Activated CD4-positive, alpha-beta T cell treated with anti-CD3 and anti-CD28 coated beads, Interleukin-2, amount 10 ng/mL, durations not matched to agents 24 days and 14 days (primary cell): ENCODE results near the gene SUN5. TPM values are rescaled to one million over a fixed set of nuclear protein-coding genes. Genes with fewer than 3 reads are reported as not detected.
"Not testable (repeated sequence)": the region's sequence is repeated elsewhere in the genome, so short reads cannot be mapped to it uniquely, and the experiment has no call there.

Source experiments
- DNase-seq: peaks from one replicate; pipeline ENCODE4 v3.0.0; 2022
- H3K27ac Mint-ChIP-seq: one replicate; pipeline ENCODE4 v1.8.0; 2022; ENCODE audit warnings: mild to moderate bottlenecking, mixed read lengths
- H3K27me3 Mint-ChIP-seq: one replicate; pipeline ENCODE4 v1.8.0; 2022; ENCODE audit warnings: mixed read lengths
- H3K36me3 Mint-ChIP-seq: one replicate; pipeline ENCODE4 v1.8.0; 2022; ENCODE audit warnings: low read depth, mild to moderate bottlenecking, mixed read lengths
- H3K4me1 Mint-ChIP-seq: one replicate; pipeline ENCODE4 v1.8.0; 2021; ENCODE audit warnings: mixed read lengths
- H3K4me3 Mint-ChIP-seq: one replicate; pipeline ENCODE4 v1.8.0; 2022; ENCODE audit warnings: mild to moderate bottlenecking, moderate library complexity, mixed read lengths
- H3K9me3 Mint-ChIP-seq: one replicate; pipeline ENCODE4 v1.8.0; 2021; ENCODE audit warnings: mixed read lengths
- intact Hi-C: fragments of 100-400 bp; cut with micrococcal nuclease; formaldehyde crosslinking; loops from one replicate; pipeline ENCODE4 v1.15.1; 2023
- total RNA-seq: library from RNA; stranded (reverse); gene quantifications from 2 replicates; pipeline ENCODE4 v1.2.3, GENCODE V29; 2022

Gene SUN5, protein sequence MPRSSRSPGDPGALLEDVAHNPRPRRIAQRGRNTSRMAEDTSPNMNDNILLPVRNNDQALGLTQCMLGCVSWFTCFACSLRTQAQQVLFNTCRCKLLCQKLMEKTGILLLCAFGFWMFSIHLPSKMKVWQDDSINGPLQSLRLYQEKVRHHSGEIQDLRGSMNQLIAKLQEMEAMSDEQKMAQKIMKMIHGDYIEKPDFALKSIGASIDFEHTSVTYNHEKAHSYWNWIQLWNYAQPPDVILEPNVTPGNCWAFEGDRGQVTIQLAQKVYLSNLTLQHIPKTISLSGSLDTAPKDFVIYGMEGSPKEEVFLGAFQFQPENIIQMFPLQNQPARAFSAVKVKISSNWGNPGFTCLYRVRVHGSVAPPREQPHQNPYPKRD
- total RNA-seq: not detected in 2 replicates

DNA sequence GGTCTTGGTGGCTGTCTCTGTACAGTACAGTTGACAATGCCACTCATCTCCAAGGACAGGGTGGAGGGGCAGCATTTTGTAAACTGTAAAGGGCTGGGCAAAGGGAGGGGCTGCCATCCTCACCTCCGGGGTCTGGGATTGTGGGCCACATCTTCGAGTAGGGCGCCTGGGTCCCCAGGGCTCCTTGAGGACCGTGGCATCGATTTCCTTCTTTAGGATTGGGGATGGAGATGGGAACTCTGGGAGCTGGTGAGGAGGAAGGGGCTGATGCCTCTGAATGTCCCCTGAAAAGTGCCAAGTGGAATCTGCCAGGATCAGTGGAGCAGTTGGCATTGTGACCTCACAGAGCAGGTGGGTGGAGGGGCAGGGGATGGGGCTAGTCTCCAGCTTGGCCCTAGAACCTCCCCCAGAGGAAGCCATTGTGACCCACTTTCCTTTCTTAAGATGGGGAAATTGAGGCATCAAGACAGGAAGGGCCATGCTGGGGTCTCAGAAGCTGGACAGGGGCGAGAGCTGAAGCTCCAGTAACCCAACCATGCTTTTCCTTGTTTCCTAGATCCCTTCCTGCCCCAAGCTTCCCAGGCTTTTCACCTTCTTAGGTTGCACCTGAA, at the start of gene SUN5:
TSS of gene SUN5 (minus strand) at position 293 of the 611 bp plus-strand sequence. CDS start at position 200, 93 bp downstream.
- intact Hi-C loops: no loop called here
- no peak within 1 kb of the TSS for H3K4me3 Mint-ChIP-seq
- peaks cover 4% of the 10 kb centered on the region for H3K9me3 Mint-ChIP-seq
- peaks cover 1% of the 10 kb centered on the region for H3K4me1 Mint-ChIP-seq
- DNase-seq: no peak
- H3K27ac Mint-ChIP-seq: no peak within 1 kb of the TSS
- H3K27me3 Mint-ChIP-seq: no peaks in the 10 kb centered on the region
- no peaks in the 10 kb centered on the region for H3K36me3 Mint-ChIP-seq

DNA sequence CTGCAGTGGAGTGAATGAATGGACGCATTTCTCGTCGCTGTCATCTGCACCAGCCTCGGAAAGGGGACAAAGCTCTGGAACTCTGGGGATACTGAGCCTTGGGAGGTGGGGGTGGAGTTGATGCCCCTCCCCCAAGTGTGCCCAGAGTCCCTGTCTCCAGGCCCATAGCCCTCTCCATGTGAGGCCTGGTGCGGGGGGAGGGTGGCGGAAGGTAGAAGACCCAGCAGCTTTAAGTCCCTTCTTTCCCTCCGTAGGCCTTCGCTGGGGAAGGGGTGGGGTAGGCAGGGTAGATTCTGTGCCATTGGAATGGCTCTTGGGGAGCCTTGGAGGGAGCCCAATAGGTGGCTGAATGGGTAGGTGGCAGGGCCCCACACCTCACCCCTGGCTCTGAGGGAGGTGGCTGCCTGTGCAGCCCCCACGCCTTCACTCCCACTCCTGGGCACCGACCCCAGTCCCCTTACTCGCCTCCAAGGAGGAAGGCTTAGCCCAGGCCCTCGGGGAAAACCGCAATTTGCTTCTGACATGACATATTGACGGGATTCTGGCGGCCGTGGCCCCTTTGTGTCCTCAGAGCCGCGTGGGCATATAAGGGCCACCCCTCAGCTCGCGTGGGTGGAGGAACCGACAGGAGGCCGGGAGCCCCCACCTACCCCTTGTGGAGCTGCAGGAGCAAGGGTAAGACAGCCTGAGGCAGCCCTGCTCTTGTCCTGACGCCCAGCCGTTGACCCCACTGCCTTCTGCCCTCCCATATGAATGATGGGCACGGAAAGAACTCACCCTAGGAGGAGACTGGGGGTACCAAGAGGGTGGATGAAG, 49.3 kb upstream of the SUN5 start, which contains the start of gene BPIFB3:
TSS of gene BPIFB3 (plus strand) at position 613 of the 816 bp plus-strand sequence. CDS start 1,533 bp downstream, outside the sequence.
- Mint-ChIP-seq H3K27ac (no peak within 1 kb of the TSS), H3K4me1 (no peaks in the 10 kb centered on the region), H3K4me3 (no peak within 1 kb of the TSS), H3K36me3 (no peaks in the 10 kb centered on the region), H3K9me3 (no peaks in the 10 kb centered on the region), H3K27me3 (no peaks in the 10 kb centered on the region)
- intact Hi-C loops: no loop called here
- no peak for DNase-seq

DNA sequence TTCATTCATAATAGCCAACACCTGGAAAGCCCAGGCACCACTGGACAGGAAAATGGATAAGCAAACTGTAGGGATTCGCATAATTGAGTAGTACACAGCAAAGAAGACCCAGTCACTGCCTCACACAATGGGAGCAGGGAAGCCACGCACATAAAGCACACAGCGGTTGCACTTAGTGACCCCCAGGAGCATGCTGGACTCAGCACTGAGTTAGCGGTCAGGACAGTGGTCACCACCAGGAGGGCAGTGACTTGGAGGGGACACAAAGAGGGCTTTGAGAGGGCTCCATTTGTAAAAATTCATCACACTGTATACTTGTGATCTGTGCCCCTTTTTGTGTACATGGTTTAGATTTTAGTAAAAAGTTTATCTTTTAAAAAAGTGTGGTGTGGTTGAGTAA, 47.1 kb upstream of the SUN5 start:
- no peak for DNase-seq
- Mint-ChIP-seq H3K27me3 (no peaks in the 10 kb centered on the region), H3K36me3 (no peaks in the 10 kb centered on the region), H3K4me1 (no peaks in the 10 kb centered on the region), H3K9me3 (no peaks in the 10 kb centered on the region), H3K4me3 (no peak overlapping the region), H3K27ac (no peak overlapping the region)
- intact Hi-C loops: no loop called here

DNA sequence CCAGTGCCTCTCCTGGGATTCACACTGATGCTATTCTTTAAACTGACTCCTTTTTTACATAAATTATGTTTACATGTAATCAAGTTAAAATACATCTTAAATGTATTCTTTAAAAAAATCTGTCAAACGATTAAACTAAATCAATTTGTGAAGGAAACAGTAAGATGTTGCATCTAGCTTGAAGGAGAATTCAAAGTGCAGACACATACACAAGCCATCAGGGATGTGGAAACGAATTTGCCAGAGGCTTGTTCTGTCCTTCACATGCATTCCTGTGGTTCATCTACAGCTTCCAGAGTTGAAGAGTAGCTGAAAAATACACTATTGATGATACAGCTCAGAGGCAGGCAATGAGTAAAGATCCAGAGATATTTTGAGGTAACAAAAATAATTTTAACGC, 42.2 kb upstream of the SUN5 start:
- intact Hi-C loops: no loop called here
- Mint-ChIP-seq H3K27me3 (no peaks in the 10 kb centered on the region), H3K9me3 (peaks cover 9% of the 10 kb centered on the region), H3K36me3 (peaks cover 2% of the 10 kb centered on the region), H3K4me1 (no peaks in the 10 kb centered on the region), H3K27ac (no peak overlapping the region), H3K4me3 (no peak overlapping the region)
- no peak for DNase-seq

DNA sequence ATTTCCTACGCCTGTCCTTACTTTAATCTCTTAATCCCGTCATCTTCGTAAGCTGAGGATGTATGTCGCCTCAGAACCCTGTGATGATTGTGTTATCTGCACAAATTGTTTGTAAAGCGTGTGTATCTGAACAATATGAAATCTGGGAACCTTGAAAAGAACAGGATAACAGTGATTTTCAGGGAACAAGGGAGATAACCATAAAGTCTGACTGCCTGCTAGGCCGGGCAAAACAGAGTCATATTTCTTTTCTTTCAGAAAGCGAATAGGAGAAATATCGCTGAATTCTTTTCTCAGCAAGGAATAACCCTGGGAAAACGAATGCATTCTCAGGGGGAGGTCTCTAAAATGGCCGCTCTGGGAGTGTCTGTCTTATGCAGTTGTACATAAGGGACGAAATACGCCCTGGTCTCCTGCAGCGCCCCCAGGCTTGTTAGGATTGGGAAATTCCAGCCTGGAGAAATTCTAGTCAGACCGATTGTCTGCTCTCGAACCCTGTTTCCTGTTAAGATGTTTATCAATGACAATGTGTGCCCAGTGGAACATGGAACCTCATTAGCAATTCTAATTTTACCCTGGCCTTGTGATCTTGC, 41.0 kb upstream of the SUN5 start:
- H3K9me3 Mint-ChIP-seq, H3K27ac Mint-ChIP-seq, intact Hi-C loops, H3K4me3 Mint-ChIP-seq, H3K36me3 Mint-ChIP-seq, DNase-seq, H3K27me3 Mint-ChIP-seq, H3K4me1 Mint-ChIP-seq: not testable (repeated sequence)

DNA sequence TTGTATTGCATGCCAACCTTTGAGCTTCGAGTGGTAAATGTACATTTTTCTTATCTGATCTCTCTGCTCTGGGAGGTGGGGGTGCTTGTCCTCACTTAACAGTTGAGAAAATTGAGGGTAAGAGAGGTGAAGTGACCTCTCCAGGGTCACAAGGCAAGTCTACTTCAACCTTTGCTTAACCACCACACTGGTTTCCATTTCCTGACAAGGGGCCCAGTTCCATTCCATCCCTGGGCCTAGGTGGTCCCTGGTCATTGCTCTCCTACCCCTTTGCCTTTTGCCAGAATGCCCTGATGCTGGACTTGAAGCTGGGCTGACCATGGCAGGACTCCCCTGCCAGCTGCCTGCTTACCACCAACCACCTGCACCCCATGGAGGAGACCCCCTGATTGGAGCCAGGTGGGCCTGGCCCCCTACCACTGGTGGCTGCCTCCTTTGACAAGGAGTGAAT, 39.5 kb upstream of the SUN5 start:
- H3K27me3 Mint-ChIP-seq: no peaks in the 10 kb centered on the region

DNA sequence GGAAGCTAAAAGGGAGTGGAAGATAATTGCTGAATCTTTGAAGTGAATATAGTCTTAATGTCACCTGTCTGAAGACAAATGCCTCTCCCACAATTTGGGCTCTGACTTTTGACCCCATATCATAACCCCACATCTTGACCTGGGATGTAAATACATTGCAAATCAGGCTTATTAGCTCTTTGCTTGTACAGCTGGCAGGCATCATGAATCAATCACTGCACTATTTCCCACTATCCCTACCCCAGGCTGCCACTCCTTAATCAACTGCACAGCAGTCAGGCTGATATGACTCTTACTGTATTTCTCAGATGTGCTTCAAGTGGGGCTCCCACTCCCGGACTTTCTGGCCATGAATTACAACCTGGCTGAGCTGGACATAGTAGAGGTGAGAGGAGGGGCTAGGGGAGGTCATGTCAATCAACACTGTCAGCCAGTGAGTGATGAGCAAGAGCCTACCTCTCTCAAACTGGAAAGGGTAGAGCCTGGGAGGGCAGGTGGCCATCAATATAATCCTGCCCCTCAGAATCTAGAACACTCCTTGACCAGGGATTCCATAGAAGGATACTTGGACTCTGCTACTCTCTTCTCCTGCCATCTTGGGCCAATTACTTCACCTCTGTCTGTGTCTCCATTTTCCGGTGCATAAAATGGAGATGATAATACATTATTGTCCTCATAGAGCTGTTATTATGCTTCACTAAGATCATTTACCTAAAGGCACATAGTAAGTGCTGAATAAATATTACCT, 38.9 kb upstream of the SUN5 start:
- H3K4me3 Mint-ChIP-seq: no peak overlapping the region
- intact Hi-C loops: no loop called here

More for the DNA sequence above, 39.5 kb upstream of the SUN5 start:
- H3K4me1 Mint-ChIP-seq: no peaks in the 10 kb centered on the region
- peaks cover 9% of the 10 kb centered on the region for H3K9me3 Mint-ChIP-seq
- intact Hi-C loops: no loop called here
- H3K27ac Mint-ChIP-seq: no peak overlapping the region
- DNase-seq: no peak
- no peak overlapping the region for H3K4me3 Mint-ChIP-seq
- peaks cover 2% of the 10 kb centered on the region for H3K36me3 Mint-ChIP-seq

DNA sequence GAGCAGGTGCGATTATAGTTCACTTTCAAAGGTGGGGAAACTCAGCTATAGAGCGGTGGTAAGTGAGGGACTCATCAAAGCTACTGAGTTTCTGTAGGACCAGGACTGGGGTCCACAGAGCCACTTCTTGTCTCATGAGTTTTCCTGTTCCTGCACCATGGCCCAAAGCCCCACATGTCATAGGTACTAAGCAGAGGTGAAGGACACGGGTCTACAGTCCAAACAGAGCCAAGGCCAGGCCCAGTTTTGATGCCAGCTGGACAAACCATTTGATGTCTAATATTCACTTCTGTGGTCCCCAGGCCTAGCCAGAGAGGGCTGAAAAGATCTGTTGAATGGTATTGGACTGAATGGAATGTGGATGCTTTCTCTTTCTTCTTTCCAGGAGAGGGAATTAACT, 38.2 kb upstream of the SUN5 start:
- H3K36me3 Mint-ChIP-seq: peaks cover 2% of the 10 kb centered on the region
- no peak overlapping the region for H3K27ac Mint-ChIP-seq
- no peak for DNase-seq
- intact Hi-C loops: no loop called here
- no peak overlapping the region for H3K4me3 Mint-ChIP-seq
- no peaks in the 10 kb centered on the region for H3K27me3 Mint-ChIP-seq
- peaks cover 15% of the 10 kb centered on the region for H3K9me3 Mint-ChIP-seq
- H3K4me1 Mint-ChIP-seq: no peaks in the 10 kb centered on the region

More for the DNA sequence above, 38.9 kb upstream of the SUN5 start:
- Mint-ChIP-seq H3K9me3 (peaks cover 10% of the 10 kb centered on the region), H3K27ac (no peak overlapping the region), H3K36me3 (peaks cover 2% of the 10 kb centered on the region), H3K27me3 (no peaks in the 10 kb centered on the region), H3K4me1 (no peaks in the 10 kb centered on the region)
- DNase-seq: no peak

DNA sequence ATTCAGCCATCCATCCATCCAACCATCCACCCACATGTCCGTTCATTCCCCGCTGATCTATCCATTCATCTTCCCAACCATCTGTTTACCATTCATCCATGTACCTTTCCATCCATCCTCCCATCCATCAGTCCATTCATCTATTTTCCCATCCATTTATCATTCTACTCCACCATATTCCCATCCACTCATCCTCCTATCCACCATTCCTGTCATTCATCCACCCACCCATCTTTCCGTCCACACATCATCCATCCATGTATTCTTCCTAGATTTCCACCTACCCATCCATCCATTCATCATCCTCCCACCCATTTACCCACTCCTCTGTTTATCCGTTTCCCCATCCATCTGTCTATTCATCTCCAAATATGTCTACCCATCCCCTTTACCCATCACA, 34.0 kb upstream of the SUN5 start:
- no peaks in the 10 kb centered on the region for H3K4me1 Mint-ChIP-seq
- no peaks in the 10 kb centered on the region for H3K27me3 Mint-ChIP-seq
- H3K27ac Mint-ChIP-seq: no peak overlapping the region
- intact Hi-C loops: no loop called here
- no peaks in the 10 kb centered on the region for H3K36me3 Mint-ChIP-seq
- peaks cover 5% of the 10 kb centered on the region for H3K9me3 Mint-ChIP-seq
- DNase-seq: no peak
- no peak overlapping the region for H3K4me3 Mint-ChIP-seq

DNA sequence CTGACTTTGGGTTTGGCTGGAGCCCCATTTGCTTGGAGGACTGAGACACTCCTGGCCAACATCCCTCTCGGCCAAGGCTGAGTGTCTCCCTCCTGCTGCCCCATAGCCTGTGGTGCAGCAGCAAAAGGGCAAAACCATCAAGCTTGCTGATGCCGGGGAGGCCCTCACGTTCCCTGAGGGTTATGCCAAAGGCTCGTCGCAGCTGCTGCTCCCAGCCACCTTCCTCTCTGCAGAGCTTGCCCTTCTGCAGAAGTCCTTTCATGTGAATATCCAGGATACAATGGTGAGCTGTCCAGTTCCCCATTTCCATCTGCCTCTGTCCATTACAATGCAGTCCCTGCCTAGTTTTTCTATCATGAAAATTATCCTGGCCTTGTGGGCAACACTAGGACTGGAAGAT, 33.2 kb upstream of the SUN5 start:
- Mint-ChIP-seq H3K36me3 (no peaks in the 10 kb centered on the region), H3K4me1 (no peaks in the 10 kb centered on the region), H3K27me3 (no peaks in the 10 kb centered on the region), H3K4me3 (no peak overlapping the region), H3K27ac (no peak overlapping the region), H3K9me3 (peaks cover 5% of the 10 kb centered on the region)
- no peak for DNase-seq
- intact Hi-C loops: no loop called here

DNA sequence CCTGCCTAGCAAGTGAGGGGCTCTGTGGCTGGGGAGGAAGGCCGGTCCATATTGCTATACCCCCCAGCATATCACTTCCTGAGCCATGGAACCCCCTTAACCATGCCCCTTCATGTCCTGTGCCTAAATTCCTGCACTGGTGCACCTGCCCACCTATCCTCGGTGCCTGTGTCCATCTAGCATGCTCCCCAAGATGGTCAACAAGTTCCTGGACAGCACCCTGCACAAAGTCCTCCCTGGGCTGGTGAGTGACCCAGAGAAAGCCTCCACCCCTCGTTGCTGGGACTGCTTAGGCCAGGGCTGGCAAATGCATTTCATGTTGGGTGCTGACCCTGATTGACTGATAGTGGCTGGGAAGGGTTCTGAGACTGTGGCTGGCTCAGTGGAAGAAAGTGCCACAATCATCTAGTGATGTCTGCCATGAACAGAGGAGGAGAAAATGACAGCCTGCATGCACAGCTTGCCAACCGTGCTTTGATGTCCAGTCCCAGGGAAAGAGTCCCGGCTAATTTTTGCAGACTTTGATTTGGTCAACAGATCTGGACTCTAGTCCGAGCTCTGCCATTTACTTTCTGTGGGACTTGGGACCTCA, 30.8 kb upstream of the SUN5 start:
- H3K27me3 Mint-ChIP-seq: no peaks in the 10 kb centered on the region
- peaks cover 5% of the 10 kb centered on the region for H3K9me3 Mint-ChIP-seq
- H3K36me3 Mint-ChIP-seq: no peaks in the 10 kb centered on the region
- no peak overlapping the region for H3K4me3 Mint-ChIP-seq
- DNase-seq: no peak
- intact Hi-C loops: no loop called here
- no peak overlapping the region for H3K27ac Mint-ChIP-seq
- H3K4me1 Mint-ChIP-seq: no peaks in the 10 kb centered on the region

DNA sequence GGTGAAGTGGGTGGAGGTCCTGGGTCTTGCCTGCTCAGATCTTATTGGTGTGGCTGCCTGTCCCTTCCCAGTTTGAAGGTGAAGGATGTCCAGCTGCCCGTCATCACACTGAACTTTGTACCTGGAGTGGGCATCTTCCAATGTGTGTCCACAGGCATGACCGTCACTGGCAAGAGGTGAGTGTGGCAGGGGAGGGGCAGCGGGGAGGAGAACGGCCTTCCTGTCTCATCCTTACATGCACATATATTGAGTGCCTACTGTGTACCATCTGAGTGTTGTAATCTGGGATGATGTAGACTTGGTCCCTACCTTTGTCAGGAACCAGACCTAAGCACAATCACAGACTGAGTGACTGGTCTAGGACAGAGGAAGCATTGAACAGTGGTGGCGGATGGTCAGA, 29.9 kb upstream of the SUN5 start:
- DNase-seq: no peak
- Mint-ChIP-seq H3K4me1 (no peaks in the 10 kb centered on the region), H3K9me3 (peaks cover 5% of the 10 kb centered on the region), H3K27ac (no peak overlapping the region), H3K36me3 (no peaks in the 10 kb centered on the region), H3K4me3 (no peak overlapping the region), H3K27me3 (no peaks in the 10 kb centered on the region)
- intact Hi-C loops: no loop called here

DNA sequence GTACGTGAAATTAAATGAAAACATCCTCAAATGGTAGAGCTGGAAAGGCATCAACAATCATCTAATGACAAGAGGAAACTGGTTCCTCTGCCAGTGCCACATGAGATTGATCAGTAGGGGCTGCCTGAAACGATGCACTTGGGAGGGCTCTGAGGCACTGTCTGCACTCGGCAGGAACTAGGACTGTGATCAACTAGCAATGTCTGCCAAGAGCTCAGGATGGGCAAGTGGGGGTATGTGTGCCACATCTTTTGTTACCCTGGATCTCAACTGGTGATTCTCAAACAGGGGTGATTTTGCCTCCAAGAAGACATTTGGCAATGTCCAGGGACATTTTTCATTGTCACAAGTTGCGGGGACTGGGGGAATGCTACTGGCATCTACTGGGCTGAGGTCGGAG, 29.1 kb upstream of the SUN5 start:
- intact Hi-C loops: no loop called here
- Mint-ChIP-seq H3K27me3 (no peaks in the 10 kb centered on the region), H3K27ac (no peak overlapping the region), H3K4me1 (no peaks in the 10 kb centered on the region), H3K4me3 (no peak overlapping the region), H3K9me3 (peaks cover 5% of the 10 kb centered on the region), H3K36me3 (no peaks in the 10 kb centered on the region)
- no peak for DNase-seq
